ENCODE data around the gene CAVIN1.
A peak's percentile ranks its signal among the peaks of the same experiment; 100 is the strongest.

DNA sequence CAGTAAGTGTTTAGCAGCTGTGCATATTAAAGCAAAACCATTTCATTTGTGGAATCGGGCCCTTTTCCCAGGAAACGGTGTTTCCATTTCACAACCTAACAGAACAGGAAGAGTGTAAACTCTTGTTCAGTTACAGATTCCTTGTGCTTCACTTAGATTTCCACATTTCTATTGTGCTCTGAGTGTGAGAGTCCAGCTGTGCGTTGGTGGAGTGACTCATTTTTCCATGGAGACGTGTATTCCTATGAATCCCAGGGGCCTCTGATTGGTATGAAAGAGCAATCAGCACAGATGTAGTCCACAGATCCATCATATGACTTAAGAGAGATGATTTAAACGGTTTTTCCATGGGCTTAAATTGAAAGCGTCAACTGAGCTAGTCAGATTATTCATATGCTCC, 13.3 kb upstream of the CAVIN1 start:
- TF ChIP-seq POLR2AphosphoS5 (IDR thresholded peaks at IDR 0.05) (peak in 2 of 3 donors; percentile 53 to 61), POLR2A (IDR thresholded peaks at IDR 0.05) (no peak)
- TF ChIP-seq, protein P1, sequence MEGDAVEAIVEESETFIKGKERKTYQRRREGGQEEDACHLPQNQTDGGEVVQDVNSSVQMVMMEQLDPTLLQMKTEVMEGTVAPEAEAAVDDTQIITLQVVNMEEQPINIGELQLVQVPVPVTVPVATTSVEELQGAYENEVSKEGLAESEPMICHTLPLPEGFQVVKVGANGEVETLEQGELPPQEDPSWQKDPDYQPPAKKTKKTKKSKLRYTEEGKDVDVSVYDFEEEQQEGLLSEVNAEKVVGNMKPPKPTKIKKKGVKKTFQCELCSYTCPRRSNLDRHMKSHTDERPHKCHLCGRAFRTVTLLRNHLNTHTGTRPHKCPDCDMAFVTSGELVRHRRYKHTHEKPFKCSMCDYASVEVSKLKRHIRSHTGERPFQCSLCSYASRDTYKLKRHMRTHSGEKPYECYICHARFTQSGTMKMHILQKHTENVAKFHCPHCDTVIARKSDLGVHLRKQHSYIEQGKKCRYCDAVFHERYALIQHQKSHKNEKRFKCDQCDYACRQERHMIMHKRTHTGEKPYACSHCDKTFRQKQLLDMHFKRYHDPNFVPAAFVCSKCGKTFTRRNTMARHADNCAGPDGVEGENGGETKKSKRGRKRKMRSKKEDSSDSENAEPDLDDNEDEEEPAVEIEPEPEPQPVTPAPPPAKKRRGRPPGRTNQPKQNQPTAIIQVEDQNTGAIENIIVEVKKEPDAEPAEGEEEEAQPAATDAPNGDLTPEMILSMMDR (IDR thresholded peaks at IDR 0.05) = no peak
